H9 (cell line): ENCODE results near the gene ZNF488. TPM values are rescaled to one million over a fixed set of nuclear protein-coding genes. Genes with fewer than 3 reads are reported as not detected.

Experiments used
- DNase-seq: peaks from one replicate; pipeline ENCODE4 v3.0.0-alpha.2; 2017
- H2AFZ ChIP-seq: one replicate; pipeline ENCODE4 v1.6.1; 2013; ENCODE audit warnings: mild to moderate bottlenecking, low read length, control low read depth, moderate library complexity
- H2AK5ac ChIP-seq: 2 replicates; pipeline ENCODE4 v1.6.1; 2013; ENCODE audit warnings: low read length, control low read depth, mixed read lengths; ENCODE audit not compliant: insufficient read length
- H2BK120ac ChIP-seq: one replicate; pipeline ENCODE4 v1.6.1; 2013; ENCODE audit warnings: low read depth, mild to moderate bottlenecking, low read length, control low read depth, inconsistent platforms; ENCODE audit not compliant: poor library complexity, severe bottlenecking
- H2BK12ac ChIP-seq: 2 replicates; pipeline ENCODE4 v1.6.1; 2013; ENCODE audit warnings: low read length, control low read depth, mixed read lengths, low read depth; ENCODE audit not compliant: insufficient read length
- H2BK15ac ChIP-seq: 2 replicates; pipeline ENCODE4 v1.6.1; 2013; ENCODE audit warnings: low read depth, low read length, control low read depth
- H2BK20ac ChIP-seq: one replicate; pipeline ENCODE4 v1.6.1; 2013; ENCODE audit warnings: low read depth, mild to moderate bottlenecking, low read length, control low read depth, inconsistent platforms; ENCODE audit not compliant: poor library complexity, severe bottlenecking
- H2BK5ac ChIP-seq: 2 replicates; pipeline ENCODE4 v1.6.1; 2013; ENCODE audit warnings: low read length, control low read depth, mixed read lengths; ENCODE audit not compliant: insufficient read length
- H3K14ac ChIP-seq: 2 replicates; pipeline ENCODE4 v1.6.1; 2013; ENCODE audit warnings: low read length, control low read depth; ENCODE audit not compliant: insufficient read depth
- H3K18ac ChIP-seq: 2 replicates; pipeline ENCODE4 v1.6.1; 2013; ENCODE audit warnings: low read depth, mild to moderate bottlenecking, mixed read lengths, low read length, control low read depth; ENCODE audit not compliant: insufficient read length
- H3K23ac ChIP-seq: 2 replicates; pipeline ENCODE4 v1.6.1; 2013; ENCODE audit warnings: low read length, control low read depth, mixed read lengths, low read depth; ENCODE audit not compliant: insufficient read length
- H3K23me2 ChIP-seq: 2 replicates; pipeline ENCODE4 v1.6.1; 2013; ENCODE audit warnings: low read depth, mild to moderate bottlenecking, mixed read lengths, low read length, control low read depth; ENCODE audit not compliant: insufficient read length, poor library complexity, severe bottlenecking
- H3K27ac ChIP-seq: 2 replicates; pipeline ENCODE4 v1.5.1; 2013; ENCODE audit warnings: low read length, control low read depth, mixed read lengths, low read depth; ENCODE audit not compliant: insufficient read length
- H3K27me3 ChIP-seq: 2 replicates; pipeline ENCODE4 v1.6.1; 2013; ENCODE audit warnings: low read length, control low read depth, inconsistent platforms; ENCODE audit not compliant: insufficient read depth
- H3K4ac ChIP-seq: 2 replicates; pipeline ENCODE4 v1.6.1; 2013; ENCODE audit warnings: low read depth, mild to moderate bottlenecking, control low read depth, inconsistent platforms, low read length, moderate library complexity
- H3K4me1 ChIP-seq: 2 replicates; pipeline ENCODE4 v1.6.1; 2013; ENCODE audit warnings: low read length, control low read depth, inconsistent platforms; ENCODE audit not compliant: insufficient read depth
- H3K4me2 ChIP-seq: 2 replicates; pipeline ENCODE4 v1.6.1; 2013; ENCODE audit warnings: low read length, control low read depth, mixed read lengths; ENCODE audit not compliant: insufficient read length, insufficient read depth
- H3K56ac ChIP-seq: 2 replicates; pipeline ENCODE4 v1.6.1; 2013; ENCODE audit warnings: low read depth, mild to moderate bottlenecking, mixed read lengths, low read length, control low read depth; ENCODE audit not compliant: insufficient read length
- H3K79me1 ChIP-seq: 2 replicates; pipeline ENCODE4 v1.6.1; 2013; ENCODE audit warnings: low read depth, mild to moderate bottlenecking, moderate library complexity, low read length, control low read depth, inconsistent platforms; ENCODE audit not compliant: insufficient read depth, poor library complexity, severe bottlenecking
- H3K79me2 ChIP-seq: 2 replicates; pipeline ENCODE4 v1.6.1; 2013; ENCODE audit warnings: low read length, control low read depth, inconsistent platforms; ENCODE audit not compliant: insufficient read depth
- H3K9ac ChIP-seq: 2 replicates; pipeline ENCODE4 v1.6.1; 2013; ENCODE audit warnings: low read length, control low read depth, mixed read lengths; ENCODE audit not compliant: insufficient read length; ENCODE audit errors: extremely low read depth
- H3K9me3 ChIP-seq: one replicate; pipeline ENCODE4 v1.6.1; 2013; ENCODE audit warnings: low read depth, low read length, inconsistent platforms; ENCODE audit not compliant: control insufficient read depth
- H3T11ph ChIP-seq: one replicate; pipeline ENCODE4 v1.6.1; 2013; ENCODE audit warnings: mild to moderate bottlenecking, low read length, control low read depth, inconsistent platforms
- H4K20me1 ChIP-seq: one replicate; pipeline ENCODE4 v1.6.1; 2013; ENCODE audit not compliant: control insufficient read depth, insufficient read length, insufficient read depth
- H4K5ac ChIP-seq: 2 replicates; pipeline ENCODE4 v1.6.1; 2013; ENCODE audit warnings: low read depth, mild to moderate bottlenecking, mixed read lengths, low read length, control low read depth; ENCODE audit not compliant: insufficient read length
- H4K8ac ChIP-seq: replicated peaks from 2 replicates; pipeline ENCODE4 v1.6.1; 2013; ENCODE audit warnings: low read length, control low read depth, mixed read lengths, low read depth; ENCODE audit not compliant: insufficient read length
- H4K91ac ChIP-seq: 2 replicates; pipeline ENCODE4 v1.6.1; 2013; ENCODE audit warnings: low read depth, mild to moderate bottlenecking, moderate library complexity, mixed read lengths, low read length, control low read depth; ENCODE audit not compliant: insufficient read length
- H3K27ac Mint-ChIP-seq, 3 experiments: 2 replicates in 2 of 3; 3 replicates in 1 of 3; pipeline ENCODE4 v1.8.0; 2020 to 2021; ENCODE audit warnings: mixed read lengths in 3 of 3, mild to moderate bottlenecking in 1 of 3, moderate library complexity in 1 of 3
- H3K27me3 Mint-ChIP-seq: 2 replicates; pipeline ENCODE4 v1.8.0; 2021; ENCODE audit warnings: low read depth, mild to moderate bottlenecking, moderate library complexity, mixed read lengths
- H3K36me3 Mint-ChIP-seq, 3 experiments: 2 replicates in 2 of 3; 3 replicates in 1 of 3; pipeline ENCODE4 v1.8.0; 2020 to 2021; ENCODE audit warnings: low read depth in 3 of 3, mixed read lengths in 3 of 3; ENCODE audit not compliant: insufficient read depth in 1 of 3
- H3K4me1 Mint-ChIP-seq, 2 experiments: 2 replicates each; pipeline ENCODE4 v1.8.0; 2020; ENCODE audit warnings: mixed read lengths in 2 of 2
- H3K4me3 Mint-ChIP-seq, 2 experiments: 2 replicates in 1 of 2; 3 replicates in 1 of 2; pipeline ENCODE4 v1.8.0; 2020 to 2021; ENCODE audit warnings: mild to moderate bottlenecking in 2 of 2, mixed read lengths in 2 of 2, moderate library complexity in 1 of 2
- H3K9me3 Mint-ChIP-seq, 2 experiments: 2 replicates in 1 of 2; 3 replicates in 1 of 2; pipeline ENCODE4 v1.8.0; 2020; ENCODE audit warnings: mild to moderate bottlenecking in 2 of 2, mixed read lengths in 2 of 2, moderate library complexity in 1 of 2
- CTCF ChIP-seq: fragments of 200-600 bp; sonication (generic); conservative IDR thresholded peaks from 3 replicates; pipeline ENCODE4 v1.8.0; 2021; ENCODE audit warnings: antibody characterized with exemption, mild to moderate bottlenecking
- WGBS: extraction: QIAGEN DNeasy Blood & Tissue Kit; methylation state at CpG from one replicate; pipeline ENCODE4 v1.1.7; 2013; ENCODE audit warnings: missing lambda C conversion rate, low lambda C conversion rate, mixed read lengths; ENCODE audit not compliant: insufficient read length; ENCODE audit errors: extremely low coverage; 5-methylcytosine and 5-hydroxymethylcytosine counted together
- total RNA-seq: library from RNA; stranded (reverse); gene quantifications from 2 replicates; pipeline ENCODE4 v1.2.1, GENCODE V29; 2021

ZNF488 gene
- total RNA-seq, 1 experiment from 2014 or later: 2.9 TPM

GRCh38 chr10:47415520-47416304 is 31.6 kb upstream of the ZNF488 start:
- TF ChIP-seq CTCF: no peak
- no peak overlapping the region for H3T11ph ChIP-seq
- no peak overlapping the region for H2BK20ac ChIP-seq
- no peak overlapping the region for H3K4ac ChIP-seq
- no peaks in the 10 kb centered on the region for H4K20me1 ChIP-seq
- no peaks in the 10 kb centered on the region for H3K79me1 ChIP-seq
- H2AK5ac ChIP-seq: no peak overlapping the region
- H3K27ac Mint-ChIP-seq: no peak overlapping the region
- H3K4me2 ChIP-seq: no peak overlapping the region
- no peak overlapping the region for H3K14ac ChIP-seq
- no peak overlapping the region for H3K56ac ChIP-seq
- no peaks in the 10 kb centered on the region for H3K27me3 ChIP-seq
- no peak for DNase-seq
- no peaks in the 10 kb centered on the region for H3K9me3 Mint-ChIP-seq
- H3K27me3 Mint-ChIP-seq: peaks cover 6% of the 10 kb centered on the region
- no peaks in the 10 kb centered on the region for H3K79me2 ChIP-seq
- H3K4me1 ChIP-seq: no peaks in the 10 kb centered on the region; the same call in 1 of the 2 replicates
- H3K36me3 Mint-ChIP-seq: no peaks in the 10 kb centered on the region
- H3K4me3 Mint-ChIP-seq: no peak overlapping the region
- WGBS: no CpG with 5 or more reads among the region's 6 CpGs
- H4K8ac ChIP-seq: no peak overlapping the region
- H3K9ac ChIP-seq: no peak overlapping the region
- H4K91ac ChIP-seq: no peak overlapping the region
- H2BK15ac ChIP-seq: no peak overlapping the region
- H3K18ac ChIP-seq: no peak overlapping the region
- no peak overlapping the region for H2AFZ ChIP-seq
- H3K4me1 Mint-ChIP-seq: peaks cover 3% of the 10 kb centered on the region in 2 experiments
- H4K5ac ChIP-seq: no peak overlapping the region
- no peaks in the 10 kb centered on the region for H3K9me3 ChIP-seq
- H3K23ac ChIP-seq: no peak overlapping the region
- no peaks in the 10 kb centered on the region for H3K23me2 ChIP-seq
- no peak overlapping the region for H2BK120ac ChIP-seq
- H2BK5ac ChIP-seq: no peak overlapping the region
- no peak overlapping the region for H2BK12ac ChIP-seq
- H3K27ac ChIP-seq: no peak overlapping the region
